KMS-11 (cell line): ENCODE results near the gene CROCC2.

Source experiments
- H2AFZ ChIP-seq: fragments of 200-600 bp; sonication (generic); 2 replicates; pipeline ENCODE4 v1.6.1; 2016; ENCODE audit warnings: antibody characterized with exemption, mixed run types, low read depth
- H3K27ac ChIP-seq: fragments of 200-600 bp; sonication (generic); 2 replicates; pipeline ENCODE4 v1.6.1; 2016; ENCODE audit warnings: mild to moderate bottlenecking, mixed run types
- H3K27me3 ChIP-seq: fragments of 200-600 bp; sonication (generic); 2 replicates; pipeline ENCODE4 v1.6.1; 2017; ENCODE audit warnings: mild to moderate bottlenecking, low read depth, mixed run types, moderate library complexity; ENCODE audit not compliant: insufficient read depth
- H3K36me3 ChIP-seq: fragments of 200-600 bp; sonication (generic); 2 replicates; pipeline ENCODE4 v1.6.1; 2017; ENCODE audit warnings: mild to moderate bottlenecking, mixed run types; ENCODE audit not compliant: insufficient read depth
- H3K4me1 ChIP-seq: fragments of 200-600 bp; sonication (generic); 2 replicates; pipeline ENCODE4 v1.6.1; 2016; ENCODE audit warnings: mild to moderate bottlenecking, low read depth, mixed run types; ENCODE audit not compliant: poor library complexity, severe bottlenecking
- H3K4me2 ChIP-seq: fragments of 200-600 bp; sonication (generic); 2 replicates; pipeline ENCODE4 v1.7.0; 2016; ENCODE audit warnings: mild to moderate bottlenecking, mixed run types
- H3K4me3 ChIP-seq: fragments of 200-600 bp; sonication (generic); IDR thresholded peaks from 2 replicates; pipeline ENCODE4 v1.6.1; 2017; ENCODE audit warnings: low read depth, low read length, mixed read lengths; ENCODE audit not compliant: insufficient read depth
- H3K79me2 ChIP-seq: fragments of 200-600 bp; sonication (generic); 2 replicates; pipeline ENCODE4 v1.6.1; 2016; ENCODE audit warnings: low read depth, mixed run types; ENCODE audit not compliant: insufficient read depth
- H3K9ac ChIP-seq: fragments of 200-600 bp; sonication (generic); 2 replicates; pipeline ENCODE4 v1.6.1; 2016; ENCODE audit warnings: mild to moderate bottlenecking, mixed run types
- H4K20me1 ChIP-seq: fragments of 200-600 bp; sonication (generic); 2 replicates; pipeline ENCODE4 v1.6.1; 2016; ENCODE audit warnings: mild to moderate bottlenecking, mixed run types; ENCODE audit not compliant: insufficient read depth
- CTCF ChIP-seq: fragments of 200-600 bp; sonication (generic); conservative IDR thresholded peaks from 2 replicates; pipeline ENCODE4 v1.6.1; 2017; ENCODE audit warnings: low read depth, mild to moderate bottlenecking, antibody characterized with exemption, low read length, moderate library complexity, mixed read lengths

CROCC2 gene

DNA sequence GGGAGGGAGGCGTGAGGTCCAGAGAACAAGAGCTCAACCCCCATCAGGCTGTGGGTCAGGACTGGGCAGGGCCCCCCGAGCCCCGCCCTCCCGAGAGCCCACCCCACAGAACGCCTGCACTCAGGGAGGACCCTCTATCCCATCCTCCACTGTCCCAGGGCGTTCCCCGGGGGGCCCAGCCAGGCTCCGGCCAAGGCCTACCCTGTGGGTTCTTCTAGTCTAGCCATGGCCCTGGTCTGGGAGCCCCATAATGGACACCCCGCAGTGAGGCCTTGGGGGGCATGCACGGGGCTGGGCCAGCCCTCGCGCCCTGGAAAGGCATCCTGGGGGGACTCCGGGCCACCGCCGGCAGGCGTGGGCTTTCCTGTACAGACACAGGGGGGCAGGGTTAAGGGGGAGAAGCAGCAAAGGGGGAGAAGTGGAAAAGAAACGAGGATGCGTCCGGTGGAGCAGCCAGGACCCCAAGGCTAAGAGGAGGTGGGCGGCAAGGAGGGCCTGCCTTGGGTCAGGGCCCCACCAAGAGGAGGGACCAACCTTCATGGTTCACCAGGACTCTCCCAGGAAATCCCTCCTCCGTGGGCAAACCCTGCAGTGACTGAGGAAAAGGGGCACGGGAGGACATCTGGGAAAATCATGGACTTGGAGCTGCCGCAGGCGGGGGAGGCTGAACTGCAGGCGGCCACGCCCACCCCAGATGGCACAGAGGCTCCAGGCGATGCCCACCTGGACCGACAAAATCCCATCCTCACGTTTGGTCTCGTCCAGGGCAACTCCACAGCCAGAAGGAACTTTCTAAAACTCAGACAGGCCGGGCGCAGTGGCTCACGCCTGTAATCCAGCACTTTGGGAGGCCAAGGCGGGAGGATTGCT lies 2.7 kb upstream of the CROCC2 start:
- no peak overlapping the region for H3K9ac ChIP-seq
- H3K27ac ChIP-seq, result no peak overlapping the region
- TF ChIP-seq CTCF, result no peak
- no peaks in the 10 kb centered on the region for H4K20me1 ChIP-seq
- no peaks in the 10 kb centered on the region for H3K36me3 ChIP-seq
- no peak overlapping the region for H3K4me2 ChIP-seq
- H3K27me3 ChIP-seq, result peaks cover 29% of the 10 kb centered on the region; the same call in 1 of the 2 replicates
- H3K4me3 ChIP-seq, result no peak overlapping the region
- H2AFZ ChIP-seq, result no peak overlapping the region
- no peaks in the 10 kb centered on the region for H3K4me1 ChIP-seq
- H3K79me2 ChIP-seq, result no peaks in the 10 kb centered on the region

GRCh38 chr2:240904216-240905175 lies 1.6 kb upstream of the CROCC2 start:
- no peak for TF ChIP-seq CTCF
- no peaks in the 10 kb centered on the region for H3K4me1 ChIP-seq
- no peaks in the 10 kb centered on the region for H3K79me2 ChIP-seq
- no peaks in the 10 kb centered on the region for H3K36me3 ChIP-seq
- no peaks in the 10 kb centered on the region for H4K20me1 ChIP-seq
- peaks cover 29% of the 10 kb centered on the region; the same call in 1 of the 2 replicates for H3K27me3 ChIP-seq
- no peak overlapping the region for H3K4me2 ChIP-seq
- no peak overlapping the region for H2AFZ ChIP-seq
- H3K27ac ChIP-seq, result no peak overlapping the region
- no peak overlapping the region for H3K9ac ChIP-seq
- H3K4me3 ChIP-seq, result no peak overlapping the region

DNA sequence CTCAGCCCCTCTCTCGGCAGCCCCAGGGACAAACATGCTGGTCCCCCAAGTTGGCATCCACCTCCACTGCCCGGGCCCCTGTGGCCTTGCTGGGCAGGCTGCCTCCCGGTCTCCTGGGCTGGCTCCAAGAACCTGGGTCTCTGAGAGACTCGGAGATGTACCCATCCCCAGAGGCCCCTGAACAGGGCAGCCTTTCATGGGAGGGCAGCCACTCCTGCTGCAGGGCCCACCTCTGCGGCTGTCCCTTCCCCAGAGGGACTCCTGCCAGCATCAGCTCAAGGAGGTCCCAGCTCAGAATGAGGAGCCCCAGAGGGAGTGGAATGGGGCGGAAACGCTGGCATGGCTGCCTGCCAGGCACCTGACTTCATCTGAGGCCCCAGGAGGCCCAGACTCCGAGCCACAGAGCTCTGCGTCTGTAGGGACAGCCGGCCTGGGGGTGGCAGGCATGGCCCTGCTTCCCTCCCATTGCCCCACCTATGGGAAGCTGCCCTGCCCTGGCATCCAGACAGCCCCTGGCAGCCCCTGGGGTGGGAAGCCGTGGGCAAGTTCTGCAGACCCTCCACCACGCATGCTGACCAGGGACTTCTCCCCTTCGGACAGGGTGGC lies 857 bp upstream of the CROCC2 start:
- Histone ChIP-seq H3K27me3 (peaks cover 34% of the 10 kb centered on the region; the same call in 1 of the 2 replicates), H3K9ac (no peak overlapping the region), H3K4me1 (no peaks in the 10 kb centered on the region), H3K4me2 (no peak overlapping the region), H3K4me3 (no peak overlapping the region), H4K20me1 (no peaks in the 10 kb centered on the region), H3K27ac (no peak overlapping the region), H3K36me3 (no peaks in the 10 kb centered on the region), H2AFZ (no peak overlapping the region), H3K79me2 (no peaks in the 10 kb centered on the region)
- TF ChIP-seq CTCF, result no peak

DNA sequence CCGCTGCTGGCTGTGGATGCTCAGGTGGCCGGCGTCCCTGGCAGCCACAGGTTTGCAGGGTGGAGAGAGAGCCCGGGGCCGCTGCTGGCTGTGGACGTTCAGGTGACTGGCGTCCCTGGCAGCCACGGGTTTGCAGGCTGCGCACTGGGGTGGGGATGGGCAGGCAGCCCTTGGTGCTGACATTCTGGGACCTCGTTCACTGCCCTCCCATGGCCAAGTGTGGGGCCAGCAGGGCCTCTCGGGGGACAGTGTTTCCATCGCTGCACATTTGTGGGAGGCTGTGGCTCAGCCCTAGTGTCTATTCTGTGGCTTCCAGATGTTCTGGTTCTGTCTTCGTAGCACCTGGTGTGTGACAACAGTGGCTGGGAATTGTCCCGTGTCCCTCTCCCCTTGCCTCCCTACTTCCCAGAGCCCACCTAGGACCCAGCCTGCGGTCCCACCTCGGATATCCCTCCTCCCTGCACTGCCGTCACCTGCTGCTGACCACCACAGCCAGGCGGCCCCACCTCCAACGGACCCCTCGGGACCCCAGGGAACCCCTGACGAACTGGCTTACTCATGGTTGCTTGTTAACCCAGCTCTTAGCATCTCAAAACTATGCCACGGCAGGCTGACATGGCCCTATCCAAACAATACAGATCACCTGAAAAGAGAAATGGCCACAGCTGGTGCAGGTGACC lies 915 bp downstream of the CROCC2 start:
- Histone ChIP-seq H4K20me1 (no peaks in the 10 kb centered on the region), H3K27ac (no peak overlapping the region), H3K4me1 (no peaks in the 10 kb centered on the region), H3K36me3 (no peaks in the 10 kb centered on the region), H3K4me2 (no peak overlapping the region), H3K79me2 (no peaks in the 10 kb centered on the region), H3K4me3 (no peak overlapping the region), H3K27me3 (peaks cover 40% of the 10 kb centered on the region; the same call in 1 of the 2 replicates), H3K9ac (no peak overlapping the region), H2AFZ (no peak overlapping the region)
- TF ChIP-seq CTCF, result no peak
